IMR-90 (cell line): Measurements from ENCODE around the gene DTX1. TPM values are rescaled to one million over a fixed set of nuclear protein-coding genes. Genes with fewer than 3 reads are reported as not detected.

Source experiments
- ATAC-seq: fragments of 200-7000 bp; cut with Tn5 transposase; 2 replicates; pipeline ENCODE4 v1.9.1; 2020; ENCODE audit warnings: low read depth, mild to moderate bottlenecking, moderate library complexity
- Bru-seq: library from RNA; stranded (reverse); fragments of 400-500 nt; gene quantifications from one replicate; lab custom pipeline; 2021; lab: Mats Ljungman, UMichigan
- BruChase-seq, 2 experiments: library from RNA; stranded (reverse); fragments of 400-500 nt; gene quantifications; one replicate each; lab custom pipeline; 2021; lab: Mats Ljungman, UMichigan
- BruUV-seq: library from RNA; stranded (reverse); fragments of 400-500 nt; replicated peaks from 2 replicates; lab custom pipeline; 2021; lab: Mats Ljungman, UMichigan
- CTCF ChIA-PET: fragments of 300-600 bp; formaldehyde crosslinking; extraction: SDS; loops from one replicate; lab custom pipeline; 2021; ENCODE audit warnings: antibody characterized with exemption; lab: Yijun Ruan, JAX
- POLR2A ChIA-PET: fragments of 300-600 bp; sonication (Branson Sonifier 250); formaldehyde crosslinking; loops from one replicate; lab custom pipeline; 2022; ENCODE audit warnings: antibody characterized with exemption; ENCODE audit not compliant: unreplicated experiment; lab: Charles Lee
- DNase-seq: peaks from one replicate; pipeline ENCODE4 v3.0.0; 2013
- H2AFZ ChIP-seq: replicated peaks from 2 replicates; pipeline ENCODE3; 2013; ENCODE audit warnings: low read length, mild to moderate bottlenecking; ENCODE audit not compliant: poor library complexity
- H2AK5ac ChIP-seq: 2 replicates; pipeline ENCODE4 v1.6.1; 2013; ENCODE audit warnings: low read depth, low read length, inconsistent platforms
- H2AK9ac ChIP-seq: replicated peaks from 2 replicates; pipeline ENCODE3; 2013; ENCODE audit warnings: mild to moderate bottlenecking, low read depth, low read length, moderate library complexity; ENCODE audit not compliant: poor library complexity
- H2BK120ac ChIP-seq: 2 replicates; pipeline ENCODE4 v1.6.1; 2013; ENCODE audit warnings: low read depth, low read length, inconsistent platforms
- H2BK15ac ChIP-seq: 3 replicates; pipeline ENCODE4 v1.6.1; 2013; ENCODE audit warnings: low read depth, low read length, inconsistent platforms
- H2BK20ac ChIP-seq: 2 replicates; pipeline ENCODE4 v1.6.1; 2013; ENCODE audit warnings: low read depth, mild to moderate bottlenecking, inconsistent platforms, low read length, moderate library complexity
- H2BK5ac ChIP-seq: 2 replicates; pipeline ENCODE4 v1.6.1; 2013; ENCODE audit warnings: mild to moderate bottlenecking, low read depth, low read length, inconsistent platforms; ENCODE audit not compliant: poor library complexity, severe bottlenecking
- H3K14ac ChIP-seq: replicated peaks from 2 replicates; pipeline ENCODE4 v1.6.1; 2013; ENCODE audit warnings: low read depth, low read length, inconsistent platforms
- H3K18ac ChIP-seq: 2 replicates; pipeline ENCODE4 v1.6.1; 2013; ENCODE audit warnings: low read depth, low read length, control low read depth
- H3K23ac ChIP-seq: 2 replicates; pipeline ENCODE4 v1.6.1; 2013; ENCODE audit warnings: low read depth, low read length, inconsistent platforms
- H3K27ac ChIP-seq: 2 replicates; pipeline ENCODE4 v1.5.1; 2013; ENCODE audit warnings: mild to moderate bottlenecking, control low read depth, low read length; ENCODE audit not compliant: insufficient read depth
- H3K27me3 ChIP-seq: 2 replicates; pipeline ENCODE4 v1.6.1; 2013; ENCODE audit warnings: low read length; ENCODE audit not compliant: control insufficient read depth, insufficient read depth
- H3K36me3 ChIP-seq: 2 replicates; pipeline ENCODE4 v1.6.1; 2013; ENCODE audit warnings: low read length, mixed read lengths; ENCODE audit not compliant: control insufficient read depth, insufficient read depth
- H3K4ac ChIP-seq: 2 replicates; pipeline ENCODE4 v1.6.1; 2013; ENCODE audit warnings: low read depth, low read length, inconsistent platforms
- H3K4me1 ChIP-seq: 2 replicates; pipeline ENCODE4 v1.6.1; 2013; ENCODE audit warnings: low read length, mixed read lengths; ENCODE audit not compliant: control insufficient read depth, insufficient read depth
- H3K4me2 ChIP-seq: 2 replicates; pipeline ENCODE4 v1.6.1; 2013; ENCODE audit warnings: low read depth, mild to moderate bottlenecking, control low read depth, low read length, moderate library complexity
- H3K4me3 ChIP-seq: 2 replicates; pipeline ENCODE4 v1.5.1; 2013; ENCODE audit warnings: low read depth, mild to moderate bottlenecking, control low read depth, low read length, moderate library complexity; ENCODE audit not compliant: insufficient read depth
- H3K56ac ChIP-seq: 2 replicates; pipeline ENCODE4 v1.6.1; 2013; ENCODE audit warnings: low read length, inconsistent platforms; ENCODE audit not compliant: insufficient read depth; ENCODE audit errors: extremely low read depth
- H3K79me1 ChIP-seq, 2 experiments: 2 replicates each; pipeline ENCODE4 v1.6.1; 2013; ENCODE audit warnings: low read length in 2 of 2, inconsistent platforms in 1 of 2, low read depth in 1 of 2
- H3K9ac ChIP-seq: 2 replicates; pipeline ENCODE4 v1.6.1; 2013; ENCODE audit warnings: low read depth, low read length, control low read depth
- H3K9me1 ChIP-seq: 2 replicates; pipeline ENCODE4 v1.6.1; 2013; ENCODE audit warnings: low read length, inconsistent platforms; ENCODE audit not compliant: insufficient read depth
- H3K9me3 ChIP-seq: 2 replicates; pipeline ENCODE4 v1.6.1; 2013; ENCODE audit warnings: low read length; ENCODE audit not compliant: control insufficient read depth, insufficient read depth
- H4K20me1 ChIP-seq: 2 replicates; pipeline ENCODE4 v1.6.1; 2013; ENCODE audit warnings: low read length, inconsistent platforms; ENCODE audit not compliant: insufficient read depth
- H4K5ac ChIP-seq: 2 replicates; pipeline ENCODE4 v1.6.1; 2013; ENCODE audit warnings: mild to moderate bottlenecking, low read depth, low read length, control low read depth
- H4K8ac ChIP-seq, 2 experiments: 2 replicates each; pipeline ENCODE4 v1.6.1; 2013; ENCODE audit warnings: low read depth in 2 of 2, low read length in 2 of 2, control low read depth in 1 of 2, inconsistent platforms in 1 of 2
- H4K91ac ChIP-seq: 2 replicates; pipeline ENCODE4 v1.6.1; 2013; ENCODE audit warnings: low read depth, low read length, inconsistent platforms; ENCODE audit not compliant: insufficient read depth
- BHLHE40 ChIP-seq: fragments of 150-350 bp; IDR thresholded peaks from 2 replicates; pipeline ENCODE4 v1.6.1; 2016; ENCODE audit warnings: mild to moderate bottlenecking, low read depth, low read length
- CHD1 ChIP-seq: IDR thresholded peaks from 2 replicates; pipeline ENCODE4 v1.6.1; 2012; ENCODE audit warnings: low read depth, low read length, improper control_type of control experiment
- FOS ChIP-seq: fragments of 150-350 bp; IDR thresholded peaks from 2 replicates; pipeline ENCODE4 v1.6.1; 2016; ENCODE audit warnings: low read depth, low read length
- MAZ ChIP-seq: IDR thresholded peaks from 2 replicates; pipeline ENCODE4 v1.6.1; 2012; ENCODE audit warnings: low read depth, mild to moderate bottlenecking, low read length, improper control_type of control experiment, moderate library complexity, borderline replicate concordance
- MXI1 ChIP-seq: IDR thresholded peaks from 2 replicates; pipeline ENCODE4 v1.6.1; 2012; ENCODE audit warnings: low read depth, mild to moderate bottlenecking, low read length, moderate library complexity, borderline replicate concordance
- NFE2L2 ChIP-seq: fragments of 150-350 bp; IDR thresholded peaks from 2 replicates; pipeline ENCODE4 v1.6.1; 2016; ENCODE audit warnings: low read depth, mild to moderate bottlenecking, low read length
- RCOR1 ChIP-seq: IDR thresholded peaks from 2 replicates; pipeline ENCODE4 v1.6.1; 2012; ENCODE audit warnings: mild to moderate bottlenecking, low read length, improper control_type of control experiment; ENCODE audit not compliant: insufficient replicate concordance
- RFX5 ChIP-seq: IDR thresholded peaks from 2 replicates; pipeline ENCODE4 v1.8.0; 2012; ENCODE audit warnings: low read depth, mild to moderate bottlenecking, low read length, moderate library complexity
- SMC3 ChIP-seq: fragments of 150-350 bp; IDR thresholded peaks from 2 replicates; pipeline ENCODE4 v1.6.1; 2016; ENCODE audit warnings: low read depth, mild to moderate bottlenecking, antibody characterized with exemption, low read length, moderate library complexity
- WGBS, 2 experiments: methylation state at CpG; one replicate each; pipeline versions ENCODE4 v1.1.5 to v1.1.7; 2013; ENCODE audit warnings: missing lambda C conversion rate in 2 of 2; ENCODE audit not compliant: insufficient read length in 1 of 2; ENCODE audit errors: extremely low coverage in 2 of 2; 5-methylcytosine and 5-hydroxymethylcytosine counted together
- dilution Hi-C: fragments of 300-500 bp; cut with HindIII; formaldehyde crosslinking; loops from one replicate; pipeline ENCODE4 v1.14.3; 2018; ENCODE audit warnings: low sequenced_read_pairs; ENCODE audit not compliant: unreplicated experiment
- in situ Hi-C: fragments of 300-500 bp; cut with MboI; formaldehyde crosslinking; loops from 3 replicates; pipeline ENCODE4 v1.14.3; 2019; ENCODE audit warnings: low sequenced_read_pairs, inconsistent platforms, mixed read lengths
- intact Hi-C: fragments of 100-400 bp; cut with micrococcal nuclease; formaldehyde crosslinking; loops from 2 replicates; pipeline ENCODE4 v1.10.0; 2022
- long read RNA-seq: library from polyadenylated mRNA; unstranded; transcript quantifications from one replicate; pipeline ENCODE4 v2.0.0, GENCODE V29; 2021; ENCODE audit not compliant: unreplicated experiment
- polyA plus RNA-seq, 3 experiments: library from polyadenylated mRNA; depleted of rRNA; stranded (reverse); fragments of >200 nt; gene quantifications; 2 replicates each; pipeline ENCODE4 v1.2.3, GENCODE V29; 2012; ENCODE audit warnings: low replicate concordance in 1 of 3
- total RNA-seq: library from RNA; depleted of rRNA; stranded (reverse); fragments of >200 nt; gene quantifications from 2 replicates; pipeline ENCODE4 v1.2.3, GENCODE V29; 2012; rRNA removed
- TF ChIP-seq, protein P1 (sequence below): conservative IDR thresholded peaks from 2 replicates; pipeline ENCODE4 v1.5.1; 2012; ENCODE audit warnings: mild to moderate bottlenecking, low read depth, low read length, improper control_type of control experiment
- TF ChIP-seq, protein P2 (sequence below): fragments of 150-350 bp; IDR thresholded peaks from 2 replicates; pipeline ENCODE4 v1.6.1; 2017; ENCODE audit warnings: mild to moderate bottlenecking, antibody characterized with exemption, low read length, low read depth
- TF ChIP-seq, protein P3 (sequence below): fragments of 150-350 bp; IDR thresholded peaks from 2 replicates; pipeline ENCODE4 v1.6.1; 2016; ENCODE audit warnings: low read depth, mild to moderate bottlenecking, low read length, moderate library complexity, borderline replicate concordance

DTX1 gene
- total RNA-seq, result not detected in 2 replicates
- not detected in 2 replicates for polyA plus RNA-seq (2012; rRNA removed)
- 0.01 TPM in 1 of 2 replicates, not detected in the other for polyA plus RNA-seq (2012; cell fraction: cytosol; rRNA removed)
- polyA plus RNA-seq (2012; cell fraction: nucleus; rRNA removed; ENCODE audit: low replicate concordance), result 0.05 and 0.50 TPM in 2 replicates
- Bru-seq, nascent RNA, result percentile 7 among the genes with signal in this experiment
- percentile 7 among the genes with signal in this experiment for BruChase-seq, experiment 1, labeled RNA remaining after a 6-hour chase
- percentile 8 among the genes with signal in this experiment for BruChase-seq, experiment 2, labeled RNA remaining after a 2-hour chase
- long read RNA-seq, result 0 reads

DNA sequence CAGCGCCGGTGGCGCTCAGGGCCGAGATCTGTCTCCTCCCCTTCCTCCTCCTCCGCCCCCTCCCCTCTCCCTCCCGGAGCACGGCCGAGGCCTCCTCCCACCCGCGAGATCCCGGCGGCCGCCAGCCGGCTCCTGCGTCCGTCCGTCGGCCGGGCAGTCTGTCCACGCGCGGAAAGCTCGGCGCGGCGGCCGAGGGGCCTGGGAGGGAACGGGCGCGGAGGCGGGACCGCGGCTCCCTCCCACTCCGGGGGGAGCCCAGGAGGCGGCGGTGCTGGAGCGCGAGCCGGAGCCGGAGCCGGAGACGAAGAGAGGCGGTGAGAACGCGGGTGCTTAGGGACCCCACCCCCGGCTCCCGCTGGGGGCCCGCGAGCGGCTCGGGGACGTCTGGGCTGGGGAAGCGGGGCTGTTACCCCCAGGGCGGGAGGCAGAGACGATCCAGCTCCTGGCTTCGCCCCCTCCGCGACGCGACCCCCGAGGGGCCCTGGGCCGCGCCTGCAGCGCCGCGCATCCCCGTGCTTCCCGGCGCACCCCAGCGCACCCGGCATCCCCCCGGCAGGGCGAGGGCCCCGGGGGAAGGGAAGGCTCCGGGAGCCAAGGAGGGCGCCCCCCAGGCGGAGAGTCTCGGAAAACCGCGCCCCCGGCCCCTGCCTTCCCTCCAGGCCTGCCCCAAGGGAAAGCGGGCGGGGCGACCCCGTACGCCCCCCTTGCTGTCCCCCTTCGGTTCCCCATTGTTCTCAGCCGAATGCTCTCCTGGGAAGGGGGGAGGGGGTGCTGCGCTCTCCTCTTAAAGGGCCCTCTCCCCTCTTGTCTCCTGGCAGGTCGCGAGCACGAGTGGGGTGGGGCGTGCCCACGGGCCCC lies at the start of gene DTX1:
TSS of gene DTX1 (plus strand) at position 100 of the 858 bp plus-strand sequence. CDS start 1,463 bp downstream, outside the sequence.
- ATAC-seq, result peak; percentile 61
- ChIA-PET POLR2A (no interaction called here), CTCF (no interaction called here)
- H3K36me3 ChIP-seq, result no peaks in the 10 kb centered on the region
- no peak within 1 kb of the TSS for H4K5ac ChIP-seq
- H3K14ac ChIP-seq, result no peak within 1 kb of the TSS
- H3K79me1 ChIP-seq, result no peaks in the 10 kb centered on the region
- no peak within 1 kb of the TSS for H2BK5ac ChIP-seq
- H3K27ac ChIP-seq, result no peak within 1 kb of the TSS
- 0% methylated on average over 24 of the region's 94 CpGs; no CpG with 5 or more reads in 1 of the 2 experiments for WGBS, 2 experiments
- H3K23ac ChIP-seq, result no peak within 1 kb of the TSS
- no peaks in the 10 kb centered on the region for H3K4me1 ChIP-seq
- H4K8ac ChIP-seq, result no peak within 1 kb of the TSS
- H3K9me1 ChIP-seq, result 0 out of 2 replicates have a peak, but pooled peaks cover 2% of the 10 kb centered on the region
- H2AK9ac ChIP-seq, result peak within 1 kb of the TSS; percentile 65
- no peak within 1 kb of the TSS for H2AK5ac ChIP-seq
- no peaks in the 10 kb centered on the region for H3K9me3 ChIP-seq
- no peak for TF ChIP-seq RFX5
- TF ChIP-seq MXI1, result no peak
- TF ChIP-seq, protein P1, sequence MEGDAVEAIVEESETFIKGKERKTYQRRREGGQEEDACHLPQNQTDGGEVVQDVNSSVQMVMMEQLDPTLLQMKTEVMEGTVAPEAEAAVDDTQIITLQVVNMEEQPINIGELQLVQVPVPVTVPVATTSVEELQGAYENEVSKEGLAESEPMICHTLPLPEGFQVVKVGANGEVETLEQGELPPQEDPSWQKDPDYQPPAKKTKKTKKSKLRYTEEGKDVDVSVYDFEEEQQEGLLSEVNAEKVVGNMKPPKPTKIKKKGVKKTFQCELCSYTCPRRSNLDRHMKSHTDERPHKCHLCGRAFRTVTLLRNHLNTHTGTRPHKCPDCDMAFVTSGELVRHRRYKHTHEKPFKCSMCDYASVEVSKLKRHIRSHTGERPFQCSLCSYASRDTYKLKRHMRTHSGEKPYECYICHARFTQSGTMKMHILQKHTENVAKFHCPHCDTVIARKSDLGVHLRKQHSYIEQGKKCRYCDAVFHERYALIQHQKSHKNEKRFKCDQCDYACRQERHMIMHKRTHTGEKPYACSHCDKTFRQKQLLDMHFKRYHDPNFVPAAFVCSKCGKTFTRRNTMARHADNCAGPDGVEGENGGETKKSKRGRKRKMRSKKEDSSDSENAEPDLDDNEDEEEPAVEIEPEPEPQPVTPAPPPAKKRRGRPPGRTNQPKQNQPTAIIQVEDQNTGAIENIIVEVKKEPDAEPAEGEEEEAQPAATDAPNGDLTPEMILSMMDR, result no peak
- TF ChIP-seq RCOR1, result no peak
- no peak for TF ChIP-seq FOS
- no peak for TF ChIP-seq SMC3
- TF ChIP-seq, protein P2, sequence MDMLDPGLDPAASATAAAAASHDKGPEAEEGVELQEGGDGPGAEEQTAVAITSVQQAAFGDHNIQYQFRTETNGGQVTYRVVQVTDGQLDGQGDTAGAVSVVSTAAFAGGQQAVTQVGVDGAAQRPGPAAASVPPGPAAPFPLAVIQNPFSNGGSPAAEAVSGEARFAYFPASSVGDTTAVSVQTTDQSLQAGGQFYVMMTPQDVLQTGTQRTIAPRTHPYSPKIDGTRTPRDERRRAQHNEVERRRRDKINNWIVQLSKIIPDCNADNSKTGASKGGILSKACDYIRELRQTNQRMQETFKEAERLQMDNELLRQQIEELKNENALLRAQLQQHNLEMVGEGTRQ, result no peak
- TF ChIP-seq BHLHE40, result no peak
- TF ChIP-seq, protein P3, sequence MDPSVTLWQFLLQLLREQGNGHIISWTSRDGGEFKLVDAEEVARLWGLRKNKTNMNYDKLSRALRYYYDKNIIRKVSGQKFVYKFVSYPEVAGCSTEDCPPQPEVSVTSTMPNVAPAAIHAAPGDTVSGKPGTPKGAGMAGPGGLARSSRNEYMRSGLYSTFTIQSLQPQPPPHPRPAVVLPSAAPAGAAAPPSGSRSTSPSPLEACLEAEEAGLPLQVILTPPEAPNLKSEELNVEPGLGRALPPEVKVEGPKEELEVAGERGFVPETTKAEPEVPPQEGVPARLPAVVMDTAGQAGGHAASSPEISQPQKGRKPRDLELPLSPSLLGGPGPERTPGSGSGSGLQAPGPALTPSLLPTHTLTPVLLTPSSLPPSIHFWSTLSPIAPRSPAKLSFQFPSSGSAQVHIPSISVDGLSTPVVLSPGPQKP, result no peak
- no peak for TF ChIP-seq MAZ
- TF ChIP-seq CHD1, result no peak
- TF ChIP-seq NFE2L2, result no peak
- no peak within 1 kb of the TSS for H3K56ac ChIP-seq
- H3K4me3 ChIP-seq, result peak within 1 kb of the TSS; percentile 11; the same call in 1 of the 2 replicates
- H4K91ac ChIP-seq, result no peak within 1 kb of the TSS
- in situ Hi-C loops, result no loop called here
- no peak within 1 kb of the TSS for H3K4ac ChIP-seq
- H2BK15ac ChIP-seq, result no peak within 1 kb of the TSS
- no peak within 1 kb of the TSS for H2BK120ac ChIP-seq
- intact Hi-C loops, result no loop called here
- H4K20me1 ChIP-seq, result no peaks in the 10 kb centered on the region
- DNase-seq, result no peak
- no peak within 1 kb of the TSS for H3K9ac ChIP-seq
- H3K27me3 ChIP-seq, result peaks cover 39% of the 10 kb centered on the region
- dilution Hi-C loops, result no loop called here
- no peak within 1 kb of the TSS for H3K18ac ChIP-seq
- H2BK20ac ChIP-seq, result no peak within 1 kb of the TSS
- H3K4me2 ChIP-seq, result no peak within 1 kb of the TSS
- H2AFZ ChIP-seq, result peak within 1 kb of the TSS; percentile 76
- no TSS peak for BruUV-seq
